Progenitor cell of endocrine pancreas (in vitro differentiated cells): ENCODE measurements around the gene IDH3B. TPM values are rescaled to one million over a fixed set of nuclear protein-coding genes. Genes with fewer than 3 reads are reported as not detected.

Source experiments
- DNase-seq: peaks from one replicate; pipeline ENCODE4 v3.0.0; 2021; ENCODE audit warnings: low spot score; ENCODE audit not compliant: unreplicated experiment
- H3K27ac Mint-ChIP-seq: 2 replicates; pipeline ENCODE4 v1.8.0; 2021; ENCODE audit warnings: mild to moderate bottlenecking, moderate library complexity, mixed read lengths
- H3K27me3 Mint-ChIP-seq: 2 replicates; pipeline ENCODE4 v1.8.0; 2021; ENCODE audit warnings: mixed read lengths
- H3K36me3 Mint-ChIP-seq: 2 replicates; pipeline ENCODE4 v1.8.0; 2022; ENCODE audit warnings: mixed read lengths; ENCODE audit not compliant: insufficient read depth
- H3K4me1 Mint-ChIP-seq: 2 replicates; pipeline ENCODE4 v1.8.0; 2021; ENCODE audit warnings: low read depth, mixed read lengths
- H3K4me3 Mint-ChIP-seq: 2 replicates; pipeline ENCODE4 v1.8.0; 2021; ENCODE audit warnings: low read depth, mild to moderate bottlenecking, moderate library complexity, mixed read lengths
- H3K9me3 Mint-ChIP-seq: 2 replicates; pipeline ENCODE4 v1.8.0; 2021; ENCODE audit warnings: low read depth, mixed read lengths
- total RNA-seq: library from RNA; stranded (reverse); gene quantifications from 2 replicates; pipeline ENCODE4 v1.2.1, GENCODE V29; 2021
- TF ChIP-seq, protein P1 (sequence below): fragments of 200-600 bp; sonication (generic); IDR thresholded peaks from one replicate; pipeline ENCODE4 v1.5.0; 2021; ENCODE audit warnings: antibody characterized with exemption, mild to moderate bottlenecking; ENCODE audit not compliant: unreplicated experiment

IDH3B gene
- total RNA-seq, 1 donor from 2014 or later, result 98.9 TPM

DNA sequence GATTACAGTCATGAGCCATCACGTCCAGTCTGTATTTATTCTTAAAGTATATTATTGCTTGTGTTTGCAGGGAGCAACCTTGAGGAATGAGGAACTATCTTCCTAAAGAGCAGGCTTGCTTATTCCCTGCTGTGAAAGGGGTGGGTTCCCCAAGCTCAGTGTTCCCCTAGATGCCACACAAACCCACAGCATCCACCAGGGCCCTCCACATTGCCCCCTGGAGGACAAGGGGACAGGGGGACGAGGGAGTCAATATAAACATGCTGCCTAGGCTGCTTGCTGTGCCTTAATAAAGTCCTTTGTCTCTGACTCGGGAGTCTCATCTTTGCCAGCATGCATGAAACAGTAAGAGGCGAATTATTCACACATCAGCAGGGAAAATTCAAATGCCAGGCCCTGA lies 8.0 kb upstream of the IDH3B start:
- TF ChIP-seq, protein P1, sequence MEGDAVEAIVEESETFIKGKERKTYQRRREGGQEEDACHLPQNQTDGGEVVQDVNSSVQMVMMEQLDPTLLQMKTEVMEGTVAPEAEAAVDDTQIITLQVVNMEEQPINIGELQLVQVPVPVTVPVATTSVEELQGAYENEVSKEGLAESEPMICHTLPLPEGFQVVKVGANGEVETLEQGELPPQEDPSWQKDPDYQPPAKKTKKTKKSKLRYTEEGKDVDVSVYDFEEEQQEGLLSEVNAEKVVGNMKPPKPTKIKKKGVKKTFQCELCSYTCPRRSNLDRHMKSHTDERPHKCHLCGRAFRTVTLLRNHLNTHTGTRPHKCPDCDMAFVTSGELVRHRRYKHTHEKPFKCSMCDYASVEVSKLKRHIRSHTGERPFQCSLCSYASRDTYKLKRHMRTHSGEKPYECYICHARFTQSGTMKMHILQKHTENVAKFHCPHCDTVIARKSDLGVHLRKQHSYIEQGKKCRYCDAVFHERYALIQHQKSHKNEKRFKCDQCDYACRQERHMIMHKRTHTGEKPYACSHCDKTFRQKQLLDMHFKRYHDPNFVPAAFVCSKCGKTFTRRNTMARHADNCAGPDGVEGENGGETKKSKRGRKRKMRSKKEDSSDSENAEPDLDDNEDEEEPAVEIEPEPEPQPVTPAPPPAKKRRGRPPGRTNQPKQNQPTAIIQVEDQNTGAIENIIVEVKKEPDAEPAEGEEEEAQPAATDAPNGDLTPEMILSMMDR, result peak; percentile 22
- no peak overlapping the region for H3K4me3 Mint-ChIP-seq
- DNase-seq, result no peak
- H3K27ac Mint-ChIP-seq, result no peak overlapping the region
- no peaks in the 10 kb centered on the region for H3K9me3 Mint-ChIP-seq
- H3K4me1 Mint-ChIP-seq, result no peaks in the 10 kb centered on the region
- no peaks in the 10 kb centered on the region for H3K36me3 Mint-ChIP-seq
- H3K27me3 Mint-ChIP-seq, result peaks cover 47% of the 10 kb centered on the region

DNA sequence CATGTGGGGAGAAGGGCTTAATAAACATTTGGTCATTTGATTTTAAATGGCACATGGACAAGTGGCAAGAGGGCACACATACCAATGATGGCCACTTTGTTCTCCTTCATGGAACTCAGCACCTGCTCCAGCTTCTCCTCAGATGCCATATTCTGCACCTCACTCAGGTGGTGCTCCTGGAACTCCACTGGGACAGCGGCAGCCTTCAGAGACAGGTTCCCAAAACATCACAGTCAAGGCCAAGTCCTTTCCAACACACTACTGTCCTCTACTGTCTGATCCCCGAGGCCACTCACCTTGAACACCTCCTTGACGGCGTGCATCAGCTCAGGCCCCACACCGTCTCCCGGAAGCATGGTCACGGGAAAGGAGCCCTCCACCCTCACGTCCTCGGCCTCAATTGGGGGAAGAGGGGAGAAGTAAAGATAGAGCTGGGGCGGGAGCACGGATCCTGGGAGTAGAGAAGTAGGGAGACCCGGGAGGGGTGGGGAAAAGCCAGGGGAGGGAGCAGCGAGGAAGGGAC lies 591 bp downstream of the IDH3B start:
- Mint-ChIP-seq H3K9me3 (no peaks in the 10 kb centered on the region), H3K4me1 (peaks cover 7% of the 10 kb centered on the region), H3K27me3 (peaks cover 17% of the 10 kb centered on the region), H3K36me3 (peaks cover 10% of the 10 kb centered on the region), H3K27ac (peak overlapping the region; percentile 96), H3K4me3 (peak overlapping the region; percentile 80)
- DNase-seq, result no peak
- TF ChIP-seq, protein P1, result no peak

- Mint-ChIP-seq H3K9me3 (no peaks in the 10 kb centered on the region), H3K36me3 (peaks cover 38% of the 10 kb centered on the region), H3K27ac (no peak overlapping the region), H3K4me3 (no peak overlapping the region), H3K27me3 (no peaks in the 10 kb centered on the region), H3K4me1 (peaks cover 9% of the 10 kb centered on the region)
- TF ChIP-seq, protein P1, result no peak
- no peak for DNase-seq
Observed at GRCh38 chr20:2659547-2659946, 4.5 kb downstream of the IDH3B start.

- DNase-seq, result no peak
- TF ChIP-seq, protein P1, result no peak
- Mint-ChIP-seq H3K9me3 (no peaks in the 10 kb centered on the region), H3K36me3 (peaks cover 44% of the 10 kb centered on the region), H3K4me3 (no peak overlapping the region), H3K27me3 (no peaks in the 10 kb centered on the region), H3K4me1 (peaks cover 15% of the 10 kb centered on the region), H3K27ac (no peak overlapping the region)
Observed at GRCh38 chr20:2658414-2659354, 5.3 kb downstream of the IDH3B start.

DNA sequence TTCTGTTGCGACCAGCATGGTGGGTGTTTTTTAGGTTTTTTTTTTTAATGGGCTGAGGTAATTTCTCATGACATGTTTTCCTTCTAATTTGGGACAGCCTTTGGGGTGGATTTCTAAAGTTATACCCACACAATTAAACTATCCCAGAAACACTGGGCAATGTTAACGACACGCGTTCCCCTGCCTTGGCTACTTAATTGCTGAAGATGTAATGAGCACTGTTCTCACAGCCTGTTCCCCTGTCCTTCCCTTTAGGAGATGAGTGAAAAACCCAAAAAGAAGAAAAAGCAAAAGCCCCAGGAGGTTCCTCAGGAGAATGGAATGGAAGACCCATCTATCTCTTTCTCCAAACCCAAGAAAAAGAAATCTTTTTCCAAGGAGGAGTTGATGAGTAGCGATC lies 6.3 kb downstream of the IDH3B start:
- H3K36me3 Mint-ChIP-seq, result peaks cover 44% of the 10 kb centered on the region
- no peak overlapping the region for H3K4me3 Mint-ChIP-seq
- TF ChIP-seq, protein P1, result no peak
- no peaks in the 10 kb centered on the region for H3K27me3 Mint-ChIP-seq
- no peaks in the 10 kb centered on the region for H3K9me3 Mint-ChIP-seq
- no peak overlapping the region for H3K27ac Mint-ChIP-seq
- no peak for DNase-seq
- peaks cover 15% of the 10 kb centered on the region for H3K4me1 Mint-ChIP-seq
